ENCODE results near the gene AXL.
"Not testable (repeated sequence)": the region's sequence is repeated elsewhere in the genome, so short reads cannot be mapped to it uniquely, and the experiment has no call there.

Gene AXL

GRCh38 chr19:41288673-41289530, 69.9 kb downstream of the AXL start:
- no peak for DNase-seq

GRCh38 chr19:41289814-41290213, 70.8 kb downstream of the AXL start:
- not testable (repeated sequence) for DNase-seq

GRCh38 chr19:41294393-41294792, 75.4 kb downstream of the AXL start:
- no peak for DNase-seq

- DNase-seq: no peak
These were observed 76.5 kb downstream of the AXL start for GRCh38 chr19:41295499-41295898.

- DNase-seq: no peak
These were observed 77.4 kb downstream of the AXL start for GRCh38 chr19:41296433-41296871.

- DNase-seq: no peak
These were observed 78.8 kb downstream of the AXL start for GRCh38 chr19:41297628-41298347.

- no peak for DNase-seq
These were observed 79.4 kb downstream of the AXL start for GRCh38 chr19:41298348-41298964.

- DNase-seq: no peak
These were observed 80.2 kb downstream of the AXL start for GRCh38 chr19:41299046-41299754.

GRCh38 chr19:41299755-41300089, 80.7 kb downstream of the AXL start:
- DNase-seq: no peak

- DNase-seq: no peak
These were observed 81.5 kb downstream of the AXL start for GRCh38 chr19:41300555-41300954.

GRCh38 chr19:41302624-41303351, 83.8 kb downstream of the AXL start:
- DNase-seq: no peak

GRCh38 chr19:41303954-41304353, 84.9 kb downstream of the AXL start:
- DNase-seq: no peak

GRCh38 chr19:41304706-41305483, 85.9 kb downstream of the AXL start:
- no peak for DNase-seq

- no peak for DNase-seq
These were observed 87.1 kb downstream of the AXL start for GRCh38 chr19:41305927-41306793.

GRCh38 chr19:41307090-41307875, 88.3 kb downstream of the AXL start:
- no peak for DNase-seq

- DNase-seq: no peak
These were observed 89.0 kb downstream of the AXL start for GRCh38 chr19:41307954-41308449.

GRCh38 chr19:41308450-41309179, 89.6 kb downstream of the AXL start:
- peak; percentile 81 for DNase-seq

GRCh38 chr19:41309180-41310032, 90.4 kb downstream of the AXL start:
- DNase-seq: no peak

Data from NK-92 treated with Interleukin-12 subunit alpha and Interleukin-12 subunit beta, amount 100 ng/mL, for 24 hours (cell line).